Testis (tissue), 5 donors: ENCODE measurements around the gene PRSS33. TPM values are rescaled to one million over a fixed set of nuclear protein-coding genes. Genes with fewer than 3 reads are reported as not detected.

Experiments
- DNase-seq: peaks from one replicate; pipeline ENCODE4 v3.0.0-alpha.2; 2019
- H3K27ac ChIP-seq, 2 donors: fragments of 200-600 bp; sonication (generic); one replicate each; pipeline ENCODE4 v1.5.1; 2019
- H3K27me3 ChIP-seq: fragments of 200-600 bp; sonication (generic); one replicate; pipeline ENCODE4 v1.5.1; 2019
- H3K36me3 ChIP-seq: fragments of 200-600 bp; sonication (generic); one replicate; pipeline ENCODE4 v1.5.1; 2017; ENCODE audit warnings: low read depth; ENCODE audit errors: missing control alignments
- H3K4me1 ChIP-seq: fragments of 200-600 bp; sonication (generic); one replicate; pipeline ENCODE4 v1.5.1; 2019
- H3K4me3 ChIP-seq, 2 donors: fragments of 200-600 bp; sonication (generic); one replicate each; pipeline ENCODE4 v1.5.1; 2017 to 2019
- H3K9me3 ChIP-seq: fragments of 200-600 bp; sonication (generic); one replicate; pipeline ENCODE4 v1.5.1; 2017
- POLR2A ChIP-seq: fragments of 450-650 bp; IDR thresholded peaks from one replicate; pipeline ENCODE4 v1.6.1; 2017; ENCODE audit warnings: antibody characterized with exemption, mild to moderate bottlenecking, moderate library complexity
- WGBS, 2 donors: methylation state at CpG; one replicate each; pipeline ENCODE4 v1.1.5; 2018; 5-methylcytosine and 5-hydroxymethylcytosine counted together
- intact Hi-C: fragments of 100-400 bp; cut with DNase I; formaldehyde crosslinking; loops from one replicate; pipeline ENCODE4 v1.15.1; 2023; ENCODE audit warnings: low total_unique reads
- long read RNA-seq, 2 donors: transcript quantifications; one replicate each; lab custom pipeline, GENCODE V29; 2026
- polyA plus RNA-seq: library from polyadenylated mRNA; stranded (reverse); fragments of 350-450 nt; fragmentation: Illumina TruSeq; extraction: RNeasy Lipid Tissue Mini Kit (QIAGEN cat#74804); gene quantifications from one replicate; pipeline ENCODE4 v1.2.3, GENCODE V29; 2014; ENCODE audit warnings: low read depth, low replicate concordance; ENCODE audit not compliant: insufficient read depth
- total RNA-seq, 2 donors: library from RNA; depleted of rRNA; stranded (reverse); fragments of >200 nt; gene quantifications; one replicate each; pipeline ENCODE4 v1.2.3, GENCODE V29; 2016
- TF ChIP-seq, protein P1 (sequence below), 3 experiments: fragments of 450-650 bp in 2 of 3; fragments of 200-600 bp in 1 of 3; sonication (generic) in 1 of 3; IDR thresholded peaks; one replicate each; pipeline ENCODE4 v1.5.1; 2016 to 2019; ENCODE audit warnings: antibody characterized with exemption in 3 of 3, mild to moderate bottlenecking in 2 of 3, moderate library complexity in 1 of 3

PRSS33 gene, protein sequence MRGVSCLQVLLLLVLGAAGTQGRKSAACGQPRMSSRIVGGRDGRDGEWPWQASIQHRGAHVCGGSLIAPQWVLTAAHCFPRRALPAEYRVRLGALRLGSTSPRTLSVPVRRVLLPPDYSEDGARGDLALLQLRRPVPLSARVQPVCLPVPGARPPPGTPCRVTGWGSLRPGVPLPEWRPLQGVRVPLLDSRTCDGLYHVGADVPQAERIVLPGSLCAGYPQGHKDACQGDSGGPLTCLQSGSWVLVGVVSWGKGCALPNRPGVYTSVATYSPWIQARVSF
- under 1 TPM in 1 of 2 donors, not detected in 1; 0.93 TPM for total RNA-seq
- 4.4 TPM for polyA plus RNA-seq
- long read RNA-seq, donor 1, result 0 reads
- long read RNA-seq, donor 2, result 0 reads

DNA sequence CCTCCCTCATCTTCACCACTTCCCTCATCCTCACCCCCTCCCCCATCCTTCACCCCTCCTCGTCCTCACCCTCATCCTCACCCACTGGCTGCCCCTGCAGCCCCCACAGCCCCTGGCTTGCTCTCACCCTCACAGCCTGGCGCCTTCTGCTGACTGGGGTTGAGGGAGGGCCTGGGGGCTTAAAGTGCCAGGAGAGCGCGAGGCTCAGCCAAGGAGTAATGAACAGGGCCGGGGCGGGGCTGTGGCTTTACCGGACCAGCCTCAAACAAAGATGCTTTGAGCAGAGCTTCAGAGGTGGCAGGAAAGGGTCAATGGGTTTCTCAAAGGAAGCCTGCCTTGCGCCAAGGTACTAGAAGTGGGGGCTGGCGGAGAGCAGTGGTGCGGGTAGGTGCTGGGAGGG is at the start of gene PRSS33:
Gene PRSS33 (minus strand): TSS at position 155 of the 400 bp plus-strand sequence. CDS start 1,013 bp downstream, outside the sequence.
- Histone ChIP-seq H3K9me3 (no peaks in the 10 kb centered on the region), H3K4me3 (no peak within 1 kb of the TSS), H3K27ac (no peak within 1 kb of the TSS), H3K27me3 (no peaks in the 10 kb centered on the region), H3K4me1 (peaks cover 13% of the 10 kb centered on the region), H3K36me3 (no peaks in the 10 kb centered on the region)
- no peak for TF ChIP-seq POLR2A
- TF ChIP-seq, protein P1, sequence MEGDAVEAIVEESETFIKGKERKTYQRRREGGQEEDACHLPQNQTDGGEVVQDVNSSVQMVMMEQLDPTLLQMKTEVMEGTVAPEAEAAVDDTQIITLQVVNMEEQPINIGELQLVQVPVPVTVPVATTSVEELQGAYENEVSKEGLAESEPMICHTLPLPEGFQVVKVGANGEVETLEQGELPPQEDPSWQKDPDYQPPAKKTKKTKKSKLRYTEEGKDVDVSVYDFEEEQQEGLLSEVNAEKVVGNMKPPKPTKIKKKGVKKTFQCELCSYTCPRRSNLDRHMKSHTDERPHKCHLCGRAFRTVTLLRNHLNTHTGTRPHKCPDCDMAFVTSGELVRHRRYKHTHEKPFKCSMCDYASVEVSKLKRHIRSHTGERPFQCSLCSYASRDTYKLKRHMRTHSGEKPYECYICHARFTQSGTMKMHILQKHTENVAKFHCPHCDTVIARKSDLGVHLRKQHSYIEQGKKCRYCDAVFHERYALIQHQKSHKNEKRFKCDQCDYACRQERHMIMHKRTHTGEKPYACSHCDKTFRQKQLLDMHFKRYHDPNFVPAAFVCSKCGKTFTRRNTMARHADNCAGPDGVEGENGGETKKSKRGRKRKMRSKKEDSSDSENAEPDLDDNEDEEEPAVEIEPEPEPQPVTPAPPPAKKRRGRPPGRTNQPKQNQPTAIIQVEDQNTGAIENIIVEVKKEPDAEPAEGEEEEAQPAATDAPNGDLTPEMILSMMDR (IDR thresholded peaks at IDR 0.05), result no peak
- no peak for DNase-seq
- intact Hi-C loops, result no loop called here
- WGBS, 2 donors, result 44 to 53% methylated on average over 10 of the region's 10 CpGs

DNA sequence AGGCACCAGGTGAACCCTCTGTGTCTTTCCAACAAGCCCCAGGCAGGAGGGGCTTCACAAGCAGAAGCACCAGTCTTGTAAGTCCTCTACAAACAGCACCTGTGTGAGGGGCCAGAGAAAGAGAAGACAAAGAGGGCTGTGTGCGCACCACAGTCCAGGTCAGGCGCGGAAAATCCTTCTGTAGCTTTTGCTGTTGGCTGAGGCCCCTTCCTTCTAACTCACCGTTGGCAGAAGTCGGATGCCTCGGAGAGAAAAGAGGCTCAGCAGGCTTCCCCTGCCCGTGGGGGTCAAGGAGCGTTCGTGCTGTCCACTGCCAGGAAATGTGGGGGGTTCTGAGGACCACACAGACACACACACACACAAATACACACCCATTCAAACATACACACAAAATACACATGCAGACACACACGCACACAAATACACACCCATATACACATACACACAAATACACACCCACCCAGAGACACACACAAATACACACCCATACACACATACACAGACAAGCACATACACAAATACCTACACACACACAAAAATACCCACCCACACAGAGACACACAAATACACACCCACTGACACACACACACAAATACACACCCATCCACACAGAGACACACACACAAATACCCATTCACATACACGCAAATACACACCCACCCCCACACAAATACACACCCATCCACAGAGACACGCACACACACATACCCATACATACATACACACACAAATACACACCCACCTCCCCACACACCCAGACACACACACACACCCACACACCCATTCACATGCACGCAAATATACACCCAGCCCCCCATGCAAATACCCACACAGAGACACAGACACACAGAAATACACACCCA is 49.5 kb upstream of the PRSS33 start:
- WGBS, 2 donors, result 57 to 62% methylated on average over 10 to 13 of the region's 13 CpGs
- Histone ChIP-seq H3K9me3 (no peaks in the 10 kb centered on the region), H3K27me3 (no peaks in the 10 kb centered on the region), H3K4me1 (no peaks in the 10 kb centered on the region), H3K4me3 (no peak overlapping the region), H3K36me3 (no peaks in the 10 kb centered on the region), H3K27ac (no peak overlapping the region)
- TF ChIP-seq, protein P1 (IDR thresholded peaks at IDR 0.05), result no peak
- TF ChIP-seq POLR2A, result no peak
- DNase-seq, result no peak
- intact Hi-C loops, result no loop called here

DNA sequence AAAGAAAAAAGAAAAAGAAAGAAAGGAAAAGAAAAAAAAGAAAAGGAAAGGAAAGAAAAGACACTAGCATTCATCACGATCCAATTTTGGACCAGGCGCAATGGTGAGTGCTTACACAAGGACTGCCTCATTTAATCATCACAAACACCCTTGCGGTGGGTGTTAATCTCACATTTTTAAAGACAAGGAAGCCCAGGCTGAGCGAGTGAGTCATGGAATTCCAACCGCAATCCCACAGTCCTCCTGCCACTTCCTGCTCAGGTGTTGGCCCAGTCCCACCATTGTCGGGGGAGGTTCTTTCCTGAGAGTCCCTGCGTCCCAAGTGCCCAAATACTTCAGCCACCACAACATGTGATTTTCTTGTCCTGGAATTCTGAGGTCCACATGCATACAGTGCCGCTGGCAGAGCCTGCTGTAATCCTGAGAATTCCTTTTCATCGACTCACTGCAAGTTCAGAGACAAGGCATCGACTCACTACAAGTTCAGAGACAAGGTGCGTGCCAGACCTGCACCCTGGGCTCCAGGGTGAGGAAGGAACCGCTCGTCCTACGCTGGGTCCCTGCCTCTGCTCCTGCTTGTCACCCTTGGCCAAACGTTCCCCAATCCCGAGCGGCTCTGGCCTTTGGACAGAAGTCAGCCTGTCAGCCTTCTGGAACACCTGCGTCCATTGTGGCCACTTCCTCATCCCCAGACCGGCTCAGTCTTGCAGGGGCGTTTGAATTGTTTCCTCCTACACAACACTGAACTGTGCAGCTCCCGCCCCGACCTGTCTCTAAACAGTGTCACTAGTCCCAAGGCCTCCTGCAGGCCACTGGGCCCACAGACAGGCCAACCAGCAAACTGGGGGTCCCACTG is 48.5 kb upstream of the PRSS33 start:
- no peak for DNase-seq
- Histone ChIP-seq H3K4me3 (no peak overlapping the region), H3K27me3 (no peaks in the 10 kb centered on the region), H3K9me3 (no peaks in the 10 kb centered on the region), H3K36me3 (no peaks in the 10 kb centered on the region), H3K27ac (no peak overlapping the region), H3K4me1 (no peaks in the 10 kb centered on the region)
- WGBS, 2 donors, result 65 to 66% methylated on average over 21 to 22 of the region's 22 CpGs
- TF ChIP-seq, protein P1 (IDR thresholded peaks at IDR 0.05), result no peak
- no peak for TF ChIP-seq POLR2A
- intact Hi-C loops, result no loop called here

GRCh38 chr16:2834968-2835367 is 47.6 kb upstream of the PRSS33 start:
- Histone ChIP-seq H3K27me3 (no peaks in the 10 kb centered on the region), H3K36me3 (no peaks in the 10 kb centered on the region), H3K4me3 (no peak overlapping the region), H3K9me3 (no peaks in the 10 kb centered on the region), H3K4me1 (no peaks in the 10 kb centered on the region), H3K27ac (no peak overlapping the region)
- 87% methylated on average over 3 of the region's 3 CpGs for WGBS, 2 donors
- TF ChIP-seq, protein P1 (IDR thresholded peaks at IDR 0.05), result no peak
- no peak for TF ChIP-seq POLR2A
- intact Hi-C loops, result no loop called here
- no peak for DNase-seq
